Body of pancreas (tissue), 4 donors: ENCODE data around the gene LMAN2.

Experiments used
- CTCF ChIP-seq, 7 experiments: fragments of 450-650 bp in 4 of 7; fragments of 200-600 bp in 3 of 7; sonication (generic) in 3 of 7; IDR thresholded peaks; one replicate each; pipeline ENCODE4 v1.5.1; 2016 to 2019; ENCODE audit warnings: antibody characterized with exemption in 7 of 7
- POLR2A ChIP-seq, 3 donors: fragments of 450-650 bp; IDR thresholded peaks; one replicate each; pipeline ENCODE4 v1.6.1; 2016; ENCODE audit warnings: antibody characterized with exemption in 3 of 3, mild to moderate bottlenecking in 2 of 3

DNA sequence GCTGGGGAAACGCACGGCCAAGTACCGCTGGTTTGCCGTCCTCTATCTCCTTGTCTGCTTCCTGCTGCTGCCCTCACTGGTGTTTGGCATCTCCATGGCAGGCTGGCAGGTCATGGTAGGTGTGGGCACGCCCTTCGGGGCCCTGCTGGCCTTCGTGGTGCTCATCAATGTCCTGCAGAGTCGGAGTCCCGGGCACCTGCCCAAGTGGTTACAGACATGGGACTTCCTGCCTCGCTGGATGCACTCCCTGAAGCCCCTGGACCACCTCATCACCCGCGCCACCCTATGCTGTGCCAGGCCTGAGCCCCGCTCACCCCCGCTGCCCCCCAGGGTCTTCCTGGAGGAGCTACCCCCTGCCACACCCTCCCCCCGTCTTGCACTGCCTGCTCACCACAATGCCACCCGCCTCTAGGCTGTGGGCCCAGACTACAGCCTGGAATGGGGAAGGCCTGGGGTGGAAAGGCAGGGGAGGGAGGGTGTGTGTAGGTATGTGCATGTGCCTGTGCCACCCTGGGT, 46.5 kb upstream of the LMAN2 start:
- TF ChIP-seq POLR2A (IDR thresholded peaks at IDR 0.05) (no peak), CTCF (IDR thresholded peaks at IDR 0.05) (no peak)
